ENCODE measurements around the gene ARAP1. TPM values are rescaled to one million over a fixed set of nuclear protein-coding genes. Genes with fewer than 3 reads are reported as not detected.

ARAP1 gene
- total RNA-seq, 1 donor from 2014 or later = 49.5 TPM

DNA sequence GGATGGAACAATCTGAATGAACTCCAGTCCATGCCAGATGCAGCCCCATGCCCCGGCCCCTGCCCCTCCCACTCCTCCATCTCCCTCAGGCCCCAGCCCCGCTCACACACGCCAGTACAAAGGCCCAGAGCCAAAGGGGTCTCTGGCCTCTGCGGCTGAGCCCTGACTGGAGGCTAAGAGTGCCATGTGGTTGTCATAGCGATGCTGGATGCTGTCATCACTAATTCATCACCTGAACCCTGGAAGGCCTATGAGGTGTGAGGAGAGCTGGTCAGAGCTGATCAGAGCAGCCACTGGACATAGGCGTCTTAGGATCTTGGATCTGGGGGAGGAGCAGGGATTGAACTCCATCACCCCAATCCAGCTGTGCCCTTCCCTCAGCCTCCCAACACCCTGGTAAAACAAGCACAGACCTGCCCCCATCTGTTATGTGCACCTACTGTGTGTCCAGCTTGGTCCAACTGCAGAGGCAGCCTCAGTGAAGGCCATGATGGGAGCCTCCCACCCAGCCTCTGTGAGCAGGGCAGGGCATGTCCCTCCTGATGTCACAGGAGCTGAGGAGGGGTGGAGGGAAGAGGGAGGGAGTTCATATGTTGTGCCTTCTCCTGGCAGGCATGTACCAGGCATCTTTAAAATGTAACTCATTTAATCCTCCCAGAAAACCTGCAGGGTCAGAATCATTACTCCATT, 94.7 kb downstream of the ARAP1 start:
- peaks cover 9% of the 10 kb centered on the region for H3K27me3 ChIP-seq (ENCODE audit: control insufficient read depth, insufficient read depth, low read length)
- H3K36me3 ChIP-seq (ENCODE audit: control insufficient read depth, insufficient read depth, low read length) = no peaks in the 10 kb centered on the region

DNA sequence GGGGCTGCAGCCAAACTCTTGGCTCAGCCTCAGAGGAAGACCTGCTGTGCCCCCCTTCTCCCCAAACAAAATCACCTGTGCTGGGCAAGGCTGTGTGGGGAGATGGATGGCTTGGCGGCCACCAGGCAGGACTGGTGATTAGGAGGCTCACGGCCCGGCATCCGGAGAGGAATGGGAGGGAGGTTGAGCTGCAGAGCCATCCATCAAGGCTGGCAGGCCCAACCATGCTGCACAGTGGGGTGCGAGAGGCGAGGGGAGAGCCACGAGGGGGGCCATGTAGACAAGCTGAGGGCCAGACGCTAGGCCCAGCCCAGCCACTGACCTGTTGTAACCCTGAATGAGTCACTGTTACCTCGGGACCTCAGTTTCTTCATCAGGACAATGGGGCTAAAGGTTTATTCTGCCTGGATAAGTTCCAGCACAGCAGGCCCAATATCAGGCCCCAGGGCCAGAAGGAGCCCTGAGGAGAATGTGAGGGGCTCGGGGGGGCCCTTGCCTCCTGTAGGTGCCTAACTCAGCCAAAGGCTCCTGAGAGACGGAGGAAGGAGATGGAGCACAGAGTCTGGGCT, 96.2 kb downstream of the ARAP1 start:
- DNase-seq (ENCODE audit: low read depth) (no peak), FAIRE-seq (no peak)
- TF ChIP-seq, protein P1, sequence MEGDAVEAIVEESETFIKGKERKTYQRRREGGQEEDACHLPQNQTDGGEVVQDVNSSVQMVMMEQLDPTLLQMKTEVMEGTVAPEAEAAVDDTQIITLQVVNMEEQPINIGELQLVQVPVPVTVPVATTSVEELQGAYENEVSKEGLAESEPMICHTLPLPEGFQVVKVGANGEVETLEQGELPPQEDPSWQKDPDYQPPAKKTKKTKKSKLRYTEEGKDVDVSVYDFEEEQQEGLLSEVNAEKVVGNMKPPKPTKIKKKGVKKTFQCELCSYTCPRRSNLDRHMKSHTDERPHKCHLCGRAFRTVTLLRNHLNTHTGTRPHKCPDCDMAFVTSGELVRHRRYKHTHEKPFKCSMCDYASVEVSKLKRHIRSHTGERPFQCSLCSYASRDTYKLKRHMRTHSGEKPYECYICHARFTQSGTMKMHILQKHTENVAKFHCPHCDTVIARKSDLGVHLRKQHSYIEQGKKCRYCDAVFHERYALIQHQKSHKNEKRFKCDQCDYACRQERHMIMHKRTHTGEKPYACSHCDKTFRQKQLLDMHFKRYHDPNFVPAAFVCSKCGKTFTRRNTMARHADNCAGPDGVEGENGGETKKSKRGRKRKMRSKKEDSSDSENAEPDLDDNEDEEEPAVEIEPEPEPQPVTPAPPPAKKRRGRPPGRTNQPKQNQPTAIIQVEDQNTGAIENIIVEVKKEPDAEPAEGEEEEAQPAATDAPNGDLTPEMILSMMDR (IDR thresholded peaks at IDR 0.05; ENCODE audit: insufficient read depth, low read length, severe bottlenecking) = no peak
- peaks cover 7% of the 10 kb centered on the region for H3K27me3 ChIP-seq (ENCODE audit: control insufficient read depth, insufficient read depth, low read length)
- no peaks in the 10 kb centered on the region for H3K36me3 ChIP-seq (ENCODE audit: control insufficient read depth, insufficient read depth, low read length)
- no peak overlapping the region for H3K4me3 ChIP-seq (ENCODE audit: low read depth, low read length)

More for the DNA sequence above, 94.7 kb downstream of the ARAP1 start:
- TF ChIP-seq, protein P1 (IDR thresholded peaks at IDR 0.05; ENCODE audit: insufficient read depth, low read length, severe bottlenecking) = no peak
- H3K4me3 ChIP-seq (ENCODE audit: low read depth, low read length) = no peak overlapping the region
- DNase-seq (ENCODE audit: low read depth) = no peak
- peak; percentile 32 for FAIRE-seq

- FAIRE-seq (no peak), DNase-seq (ENCODE audit: low read depth) (no peak)
- peaks cover 7% of the 10 kb centered on the region for H3K27me3 ChIP-seq (ENCODE audit: control insufficient read depth, insufficient read depth, low read length)
- H3K36me3 ChIP-seq (ENCODE audit: control insufficient read depth, insufficient read depth, low read length) = no peaks in the 10 kb centered on the region
- no peak overlapping the region for H3K4me3 ChIP-seq (ENCODE audit: low read depth, low read length)
- TF ChIP-seq, protein P1 (IDR thresholded peaks at IDR 0.05; ENCODE audit: insufficient read depth, low read length, severe bottlenecking) = no peak
Measured at GRCh38 chr11:72655014-72655413, 97.2 kb downstream of the ARAP1 start.

- Histone ChIP-seq H3K27me3 (ENCODE audit: control insufficient read depth, insufficient read depth, low read length) (peaks cover 5% of the 10 kb centered on the region), H3K36me3 (ENCODE audit: control insufficient read depth, insufficient read depth, low read length) (no peaks in the 10 kb centered on the region), H3K4me3 (ENCODE audit: low read depth, low read length) (no peak overlapping the region)
- FAIRE-seq = no peak
- DNase-seq (ENCODE audit: low read depth) = no peak
- TF ChIP-seq, protein P1 (IDR thresholded peaks at IDR 0.05; ENCODE audit: insufficient read depth, low read length, severe bottlenecking) = no peak
Measured at GRCh38 chr11:72653649-72654048, 98.6 kb downstream of the ARAP1 start.

- Histone ChIP-seq H3K36me3 (ENCODE audit: control insufficient read depth, insufficient read depth, low read length) (no peaks in the 10 kb centered on the region), H3K27me3 (ENCODE audit: control insufficient read depth, insufficient read depth, low read length) (peaks cover 5% of the 10 kb centered on the region), H3K4me3 (ENCODE audit: low read depth, low read length) (no peak overlapping the region)
- no peak for FAIRE-seq
- no peak for DNase-seq (ENCODE audit: low read depth)
- TF ChIP-seq, protein P1 (IDR thresholded peaks at IDR 0.05; ENCODE audit: insufficient read depth, low read length, severe bottlenecking) = no peak
Measured at GRCh38 chr11:72652873-72653630, 99.2 kb downstream of the ARAP1 start.

Measured in bronchial epithelial cell (primary cell).